Kidney epithelial cell (primary cell): ENCODE data around the gene SCN5A. TPM values are rescaled to one million over a fixed set of nuclear protein-coding genes. Genes with fewer than 3 reads are reported as not detected.

ENCODE experiments used
- DNase-seq: peaks from one replicate; pipeline ENCODE4 v3.0.0-alpha.2; 2010; ENCODE audit warnings: low read depth
- H3K27me3 ChIP-seq: 2 replicates; pipeline ENCODE4 v1.6.0; 2011; ENCODE audit warnings: low read length; ENCODE audit not compliant: control insufficient read depth, insufficient read depth
- H3K36me3 ChIP-seq: 2 replicates; pipeline ENCODE4 v1.5.1; 2011; ENCODE audit warnings: low read length; ENCODE audit not compliant: control insufficient read depth, insufficient read depth
- H3K4me3 ChIP-seq: 2 replicates; pipeline ENCODE4 v1.5.1; 2011; ENCODE audit warnings: low read depth, mild to moderate bottlenecking, control low read depth, low read length
- total RNA-seq: library from RNA; depleted of rRNA; stranded (reverse); fragments of >200 nt; gene quantifications from 2 replicates; pipeline ENCODE4 v1.2.3, GENCODE V29; 2015
- TF ChIP-seq, protein P1 (sequence below): IDR thresholded peaks from 2 replicates; pipeline ENCODE4 v1.5.1; 2011; ENCODE audit warnings: mild to moderate bottlenecking, moderate library complexity, low read length, control low read depth, inconsistent platforms; ENCODE audit not compliant: insufficient read depth, poor library complexity, severe bottlenecking

The SCN5A gene
- total RNA-seq, 1 donor from 2014 or later, result 3.8 TPM

DNA sequence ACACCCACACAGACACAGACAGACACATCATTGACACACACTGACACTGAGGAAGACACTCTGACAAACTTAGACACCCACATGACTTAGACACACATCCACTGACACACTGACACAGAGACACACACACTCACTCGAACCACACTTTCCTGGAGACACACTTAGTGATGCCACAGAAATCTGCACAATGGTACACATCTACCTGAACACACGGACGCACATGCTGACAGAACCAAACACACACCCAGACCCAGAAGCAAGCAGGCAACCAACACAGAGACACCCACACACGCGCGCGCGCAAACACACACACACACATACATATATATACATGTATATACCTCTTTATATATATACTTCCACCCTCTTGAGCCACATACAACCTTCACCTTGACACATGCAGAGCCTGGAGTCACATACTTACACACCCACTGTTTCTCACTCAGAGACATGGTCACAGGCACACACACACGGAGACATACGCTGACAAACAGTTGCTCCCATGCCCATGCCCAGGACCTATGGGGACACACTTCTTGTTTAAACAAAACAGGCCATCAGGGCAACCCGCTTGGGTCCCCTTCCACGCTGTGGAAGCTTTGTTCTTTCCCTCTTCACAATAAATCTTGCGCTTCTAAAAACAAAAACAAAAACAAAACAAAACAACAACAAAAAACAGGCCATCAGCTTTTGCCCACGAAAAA, 913 bp upstream of the SCN5A start:
- TF ChIP-seq, protein P1, sequence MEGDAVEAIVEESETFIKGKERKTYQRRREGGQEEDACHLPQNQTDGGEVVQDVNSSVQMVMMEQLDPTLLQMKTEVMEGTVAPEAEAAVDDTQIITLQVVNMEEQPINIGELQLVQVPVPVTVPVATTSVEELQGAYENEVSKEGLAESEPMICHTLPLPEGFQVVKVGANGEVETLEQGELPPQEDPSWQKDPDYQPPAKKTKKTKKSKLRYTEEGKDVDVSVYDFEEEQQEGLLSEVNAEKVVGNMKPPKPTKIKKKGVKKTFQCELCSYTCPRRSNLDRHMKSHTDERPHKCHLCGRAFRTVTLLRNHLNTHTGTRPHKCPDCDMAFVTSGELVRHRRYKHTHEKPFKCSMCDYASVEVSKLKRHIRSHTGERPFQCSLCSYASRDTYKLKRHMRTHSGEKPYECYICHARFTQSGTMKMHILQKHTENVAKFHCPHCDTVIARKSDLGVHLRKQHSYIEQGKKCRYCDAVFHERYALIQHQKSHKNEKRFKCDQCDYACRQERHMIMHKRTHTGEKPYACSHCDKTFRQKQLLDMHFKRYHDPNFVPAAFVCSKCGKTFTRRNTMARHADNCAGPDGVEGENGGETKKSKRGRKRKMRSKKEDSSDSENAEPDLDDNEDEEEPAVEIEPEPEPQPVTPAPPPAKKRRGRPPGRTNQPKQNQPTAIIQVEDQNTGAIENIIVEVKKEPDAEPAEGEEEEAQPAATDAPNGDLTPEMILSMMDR, result no peak
- Histone ChIP-seq H3K27me3 (peaks cover 16% of the 10 kb centered on the region), H3K4me3 (no peak overlapping the region), H3K36me3 (no peaks in the 10 kb centered on the region)
- DNase-seq, result no peak

DNA sequence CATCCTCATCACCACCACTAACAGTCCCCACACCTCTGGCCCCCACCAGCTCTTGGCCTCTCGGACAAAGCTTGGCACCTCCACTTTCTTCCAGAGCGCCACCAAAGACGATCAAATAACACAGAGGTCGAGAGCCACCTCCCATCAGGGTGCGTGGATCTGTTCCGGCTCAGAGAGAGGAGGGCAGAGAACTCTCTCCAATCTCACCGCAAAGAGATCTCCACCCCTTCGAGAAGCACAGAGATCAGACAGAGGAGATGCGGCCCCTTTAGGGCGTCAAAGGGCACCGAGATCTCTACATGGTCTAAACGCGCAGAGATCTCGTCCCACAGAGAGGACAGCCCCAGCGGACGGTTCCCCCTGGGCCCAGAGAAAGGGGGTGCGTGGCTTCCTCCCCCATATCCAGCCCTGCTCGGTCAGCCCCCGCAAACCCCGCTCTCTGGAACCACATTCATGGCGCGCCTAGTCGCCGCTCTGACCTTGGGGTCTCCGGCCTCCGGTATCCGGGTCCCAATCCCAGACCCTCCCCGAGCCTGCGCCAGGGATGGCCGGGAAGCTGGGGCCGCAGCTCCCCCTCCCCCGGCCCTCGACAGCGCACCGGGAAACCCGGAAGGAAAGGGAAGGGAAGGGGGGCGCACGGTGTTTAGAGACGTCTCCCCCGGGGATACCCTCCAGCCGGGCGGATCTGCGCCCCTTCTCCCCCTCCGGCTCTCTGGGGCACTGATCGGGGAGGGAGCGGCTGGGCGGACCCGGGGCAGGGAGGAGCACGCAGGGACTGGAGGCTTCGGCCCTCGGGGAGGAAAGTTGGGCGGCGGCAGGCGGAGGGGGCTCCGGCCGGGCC, 608 bp downstream of the SCN5A start:
- TF ChIP-seq, protein P1, result no peak
- Histone ChIP-seq H3K27me3 (peaks cover 14% of the 10 kb centered on the region), H3K4me3 (peak overlapping the region; percentile 40), H3K36me3 (no peaks in the 10 kb centered on the region)
- DNase-seq, result no peak

DNA sequence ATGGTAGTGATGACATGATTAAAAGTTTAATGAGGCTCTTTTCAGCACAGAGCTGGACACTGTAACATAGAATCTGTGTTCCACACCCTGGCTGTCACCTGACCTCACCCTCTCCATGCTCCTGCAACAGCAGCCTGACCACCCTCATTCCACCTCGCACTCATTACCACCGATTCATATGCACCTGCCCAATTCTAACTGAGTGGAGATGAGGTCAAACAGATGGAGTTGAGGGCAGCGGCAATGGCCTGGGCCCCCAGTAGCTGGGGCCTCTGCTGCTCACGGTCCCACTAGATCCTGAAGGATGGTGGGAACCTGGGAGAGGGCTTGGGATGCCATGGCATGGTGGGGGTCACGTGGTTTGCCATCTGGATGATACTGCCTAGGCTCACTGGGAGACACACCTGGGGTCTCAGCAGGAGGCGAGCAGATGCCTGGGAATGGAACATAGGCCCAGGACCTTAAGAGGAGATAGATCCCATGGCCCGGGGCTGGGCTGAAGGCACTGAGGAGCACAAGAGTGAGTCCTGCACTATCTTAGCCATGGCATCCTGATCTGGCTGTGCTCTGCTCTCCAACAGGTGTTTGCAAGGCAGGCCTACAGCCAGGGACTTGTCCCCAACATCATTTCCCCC, 1.3 kb downstream of the SCN5A start:
- H3K27me3 ChIP-seq, result peaks cover 11% of the 10 kb centered on the region
- H3K4me3 ChIP-seq, result no peak overlapping the region
- no peak for DNase-seq
- no peaks in the 10 kb centered on the region for H3K36me3 ChIP-seq
- TF ChIP-seq, protein P1, result no peak

DNA sequence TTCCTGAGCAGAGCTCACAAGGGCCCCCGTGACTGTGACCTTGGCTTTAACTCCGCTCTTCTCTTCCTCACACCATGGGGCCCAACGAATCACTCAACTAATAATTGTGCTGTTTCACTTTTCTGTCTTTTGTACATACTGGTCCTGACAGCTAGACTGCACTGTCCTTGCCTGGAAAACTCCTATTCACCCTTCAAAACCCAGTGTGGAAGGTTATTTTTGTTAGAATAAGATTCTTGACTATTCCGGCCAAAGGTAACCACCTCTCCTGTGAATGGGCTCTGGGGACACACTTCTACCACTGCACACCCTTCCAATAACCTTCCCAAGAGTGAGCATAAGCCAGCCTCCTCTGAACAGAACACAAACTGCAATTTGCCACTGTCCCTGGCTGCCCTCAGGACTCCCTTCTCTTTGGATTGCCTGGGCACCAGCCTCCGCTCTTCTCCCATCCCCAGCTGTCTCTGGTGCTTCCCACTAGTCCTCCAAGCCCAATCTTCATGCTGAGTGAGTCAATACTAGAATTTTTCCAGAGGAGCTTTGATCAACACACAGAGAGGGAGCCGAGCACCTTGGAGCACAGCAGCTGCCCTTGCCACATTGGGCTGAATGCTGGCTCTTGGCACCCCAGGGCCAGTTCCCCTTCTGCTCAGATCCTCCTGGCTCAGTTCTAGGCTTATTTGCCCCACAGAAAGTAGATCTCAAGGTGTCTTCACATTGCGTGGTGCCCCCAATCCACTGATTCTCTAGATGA, 2.1 kb downstream of the SCN5A start:
- Histone ChIP-seq H3K27me3 (peaks cover 11% of the 10 kb centered on the region), H3K36me3 (no peaks in the 10 kb centered on the region), H3K4me3 (no peak overlapping the region)
- no peak for DNase-seq
- TF ChIP-seq, protein P1, result no peak

DNA sequence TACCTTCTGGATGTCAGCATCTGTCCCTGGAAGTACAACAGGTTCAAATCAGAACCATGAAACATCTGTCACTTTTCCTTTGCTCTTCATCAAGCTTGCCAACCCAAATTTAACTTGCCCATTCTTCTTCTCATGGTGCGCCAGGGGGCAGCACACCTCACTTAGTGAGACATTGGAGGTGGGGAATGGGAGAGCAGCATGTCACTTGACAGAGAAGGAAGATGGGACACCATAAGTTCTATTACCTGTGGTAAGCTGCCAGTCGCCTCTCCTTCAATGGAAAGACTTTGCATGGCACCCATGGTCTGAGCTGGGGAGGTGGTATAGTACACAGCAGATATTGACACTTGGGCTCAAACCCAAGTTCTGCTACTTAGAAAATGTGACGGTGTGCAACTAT, 2.9 kb downstream of the SCN5A start:
- peaks cover 11% of the 10 kb centered on the region for H3K27me3 ChIP-seq
- no peaks in the 10 kb centered on the region for H3K36me3 ChIP-seq
- no peak overlapping the region for H3K4me3 ChIP-seq
- no peak for DNase-seq
- TF ChIP-seq, protein P1, result peak; percentile 23
